Hair follicular keratinocyte (primary cell): Measurements from ENCODE around the gene MOB3B. TPM values are rescaled to one million over a fixed set of nuclear protein-coding genes. Genes with fewer than 3 reads are reported as not detected.

Experiments
- total RNA-seq: library from RNA; depleted of rRNA; stranded (reverse); fragments of >200 nt; gene quantifications from 2 replicates; pipeline ENCODE4 v1.2.3, GENCODE V29; 2015

Gene MOB3B
- total RNA-seq = 12.5 and 14.0 TPM in 2 replicates

DNA sequence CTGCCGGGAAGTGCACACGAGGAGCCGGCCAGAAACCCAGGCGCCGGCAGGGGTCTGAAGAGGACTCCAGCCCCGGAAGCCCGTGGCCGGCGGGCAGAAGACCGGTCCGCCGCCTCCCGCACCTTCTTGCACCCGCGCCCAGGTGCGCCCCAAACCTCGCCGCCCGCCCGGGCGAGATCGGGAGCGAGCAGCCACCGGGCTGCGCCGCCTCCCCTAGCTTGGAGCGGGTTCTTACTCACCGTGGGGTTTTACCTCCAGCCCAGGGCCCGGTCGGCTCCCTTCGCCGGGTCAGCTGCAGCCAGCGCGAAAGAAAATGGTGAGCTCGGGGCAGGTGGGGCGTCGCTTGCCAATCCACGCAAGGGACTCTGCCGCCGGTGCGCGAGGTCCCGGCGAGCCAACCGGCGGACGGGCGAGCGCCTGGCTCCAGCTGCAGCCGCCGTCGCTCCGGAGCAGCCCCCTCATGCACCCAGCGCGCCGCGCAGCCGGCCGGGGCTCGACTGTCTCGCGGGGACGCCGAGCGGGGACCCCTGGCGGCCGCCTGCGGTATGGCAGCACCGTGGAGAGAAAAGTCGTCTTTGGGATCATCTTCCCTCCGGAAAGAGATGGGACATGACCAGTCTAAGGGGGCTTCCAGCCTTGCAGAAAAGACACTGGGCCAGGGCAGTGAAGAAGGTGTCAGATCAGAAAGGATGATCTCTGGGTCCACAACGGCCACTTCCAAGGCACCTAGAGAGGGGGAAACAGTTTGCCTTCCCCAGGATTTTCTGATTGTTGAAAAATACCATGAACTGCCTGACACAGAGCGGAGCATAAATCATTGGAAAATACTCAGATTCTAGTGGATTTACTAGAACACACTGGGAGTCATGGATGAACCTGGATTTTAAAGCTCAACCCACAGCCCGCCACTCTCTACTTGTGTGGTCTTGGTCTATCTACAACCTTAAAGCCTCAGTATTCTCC lies at the start of gene MOB3B:
MOB3B (minus strand) TSS at position 499 of the 963 bp plus-strand sequence. CDS start 74,264 bp downstream, outside the sequence.

DNA sequence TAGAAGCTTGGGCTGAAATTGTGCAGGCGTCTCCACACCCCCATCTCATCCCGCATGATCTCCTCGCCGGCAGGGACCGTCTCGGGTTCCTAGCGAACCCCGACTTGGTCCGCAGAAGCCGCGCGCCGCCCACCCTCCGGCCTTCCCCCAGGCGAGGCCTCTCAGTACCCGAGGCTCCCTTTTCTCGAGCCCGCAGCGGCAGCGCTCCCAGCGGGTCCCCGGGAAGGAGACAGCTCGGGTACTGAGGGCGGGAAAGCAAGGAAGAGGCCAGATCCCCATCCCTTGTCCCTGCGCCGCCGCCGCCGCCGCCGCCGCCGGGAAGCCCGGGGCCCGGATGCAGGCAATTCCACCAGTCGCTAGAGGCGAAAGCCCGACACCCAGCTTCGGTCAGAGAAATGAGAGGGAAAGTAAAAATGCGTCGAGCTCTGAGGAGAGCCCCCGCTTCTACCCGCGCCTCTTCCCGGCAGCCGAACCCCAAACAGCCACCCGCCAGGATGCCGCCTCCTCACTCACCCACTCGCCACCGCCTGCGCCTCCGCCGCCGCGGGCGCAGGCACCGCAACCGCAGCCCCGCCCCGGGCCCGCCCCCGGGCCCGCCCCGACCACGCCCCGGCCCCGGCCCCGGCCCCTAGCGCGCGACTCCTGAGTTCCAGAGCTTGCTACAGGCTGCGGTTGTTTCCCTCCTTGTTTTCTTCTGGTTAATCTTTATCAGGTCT lies 43.5 kb upstream of the MOB3B start, which contains the start of gene C9orf72:
C9orf72 (minus strand) TSS at position 564 of the 716 bp plus-strand sequence. CDS start 6,361 bp downstream, outside the sequence.

DNA sequence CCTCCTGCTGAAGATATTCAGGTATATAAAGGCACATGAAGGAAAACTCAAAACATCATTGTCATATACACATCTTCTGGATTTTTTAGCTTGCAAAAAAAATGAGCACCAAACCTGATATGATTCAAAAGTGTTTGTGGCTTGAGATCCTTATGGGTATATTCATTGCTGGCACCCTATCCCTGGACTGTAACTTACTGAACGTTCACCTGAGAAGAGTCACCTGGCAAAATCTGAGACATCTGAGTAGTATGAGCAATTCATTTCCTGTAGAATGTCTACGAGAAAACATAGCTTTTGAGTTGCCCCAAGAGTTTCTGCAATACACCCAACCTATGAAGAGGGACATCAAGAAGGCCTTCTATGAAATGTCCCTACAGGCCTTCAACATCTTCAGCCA lies 5.4 kb downstream of the MOB3B start, which contains the start of gene IFNK:
IFNK (plus strand) TSS at position 55 of the 400 bp plus-strand sequence; CDS start at position 102, 47 bp downstream.

DNA sequence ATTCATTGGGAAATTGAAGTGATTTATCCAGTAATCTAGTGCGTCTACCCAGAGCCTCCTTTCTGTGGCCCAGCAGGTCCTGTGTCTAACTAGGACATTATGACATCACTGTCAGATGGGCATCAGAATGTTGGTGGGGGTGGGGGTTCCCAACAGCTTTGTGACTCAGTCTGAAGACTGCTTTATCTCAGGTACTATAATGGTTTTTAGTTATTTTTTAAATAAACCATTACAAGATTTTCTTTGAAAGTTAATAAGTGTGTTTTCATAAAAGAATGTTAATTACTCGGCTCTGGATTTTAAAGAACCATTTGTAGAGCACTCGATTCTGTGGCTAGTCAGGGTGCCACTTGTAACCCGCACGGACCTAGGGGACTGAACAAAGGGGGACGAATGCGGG lies 232.6 kb downstream of the MOB3B start, which contains the start of gene EQTN:
EQTN (minus strand) TSS at position 101 of the 400 bp plus-strand sequence; CDS start at position 6, 95 bp downstream.

Other genes with a start within 250 kb of the MOB3B start
- gene EQTN, start 232.7 kb downstream of the MOB3B start, total RNA-seq = 0.23 TPM in 1 of 2 replicates, not detected in the other
- 2.2 and 4.3 TPM in 2 replicates for gene IFNK, start 5.5 kb downstream of the MOB3B start, total RNA-seq
- 5.5 and 9.8 TPM in 2 replicates for gene C9orf72, start 43.7 kb upstream of the MOB3B start, total RNA-seq